ENCODE measurements around the gene TNFRSF14.
A peak's percentile ranks its signal among the peaks of the same experiment; 100 is the strongest.

TNFRSF14 gene

DNA sequence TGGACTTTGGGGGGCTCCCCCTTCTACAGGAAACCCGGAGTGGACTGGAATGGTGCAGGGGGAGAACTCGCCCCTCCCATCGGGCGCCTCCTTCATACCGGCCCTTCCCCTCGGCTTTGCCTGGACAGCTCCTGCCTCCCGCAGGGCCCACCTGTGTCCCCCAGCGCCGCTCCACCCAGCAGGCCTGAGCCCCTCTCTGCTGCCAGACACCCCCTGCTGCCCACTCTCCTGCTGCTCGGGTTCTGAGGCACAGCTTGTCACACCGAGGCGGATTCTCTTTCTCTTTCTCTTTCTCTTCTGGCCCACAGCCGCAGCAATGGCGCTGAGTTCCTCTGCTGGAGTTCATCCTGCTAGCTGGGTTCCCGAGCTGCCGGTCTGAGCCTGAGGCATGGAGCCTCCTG lies at the start of gene TNFRSF14:
TNFRSF14 (plus strand) TSS at position 95 of the 401 bp plus-strand sequence; CDS start at position 389, 294 bp downstream.
- peak; percentile 46 to 58 for DNase-seq (ENCODE audit: low read depth in 2 of 2)

DNA sequence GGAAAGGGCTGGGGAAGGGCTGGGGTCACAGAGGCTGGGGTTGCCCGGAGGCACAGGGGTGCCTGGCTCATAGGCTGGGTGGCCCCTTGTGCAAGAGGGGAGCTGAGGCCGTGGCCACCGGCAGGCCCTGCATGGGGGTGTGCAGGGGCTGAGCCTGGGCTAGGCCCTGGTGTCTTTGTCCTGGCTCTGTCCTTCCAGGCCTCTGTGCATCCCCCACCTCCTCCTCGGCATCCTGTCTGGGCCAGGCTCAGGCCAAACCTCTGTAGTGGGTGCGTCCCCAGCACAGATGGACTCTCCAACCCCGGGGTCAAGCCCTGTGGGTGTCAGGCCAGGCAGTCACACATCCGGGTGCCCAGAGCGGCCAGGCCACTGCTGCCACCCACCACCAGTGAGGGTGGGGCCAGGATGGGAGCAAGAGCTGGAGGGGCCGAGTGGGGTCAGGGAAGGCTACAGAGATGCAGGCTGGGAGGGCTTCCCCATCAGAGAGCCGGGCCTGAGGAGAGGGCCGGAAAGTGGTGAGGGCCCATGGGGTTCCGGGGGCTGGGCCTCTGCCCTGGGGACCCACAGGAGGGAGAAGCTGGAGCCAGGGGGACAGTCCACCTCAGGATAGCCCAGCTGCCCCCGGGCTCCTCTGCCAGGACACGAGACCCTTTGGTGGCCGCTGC lies 49.1 kb upstream of the TNFRSF14 start:
- no peak for DNase-seq (ENCODE audit: low read depth in 2 of 2)

DNA sequence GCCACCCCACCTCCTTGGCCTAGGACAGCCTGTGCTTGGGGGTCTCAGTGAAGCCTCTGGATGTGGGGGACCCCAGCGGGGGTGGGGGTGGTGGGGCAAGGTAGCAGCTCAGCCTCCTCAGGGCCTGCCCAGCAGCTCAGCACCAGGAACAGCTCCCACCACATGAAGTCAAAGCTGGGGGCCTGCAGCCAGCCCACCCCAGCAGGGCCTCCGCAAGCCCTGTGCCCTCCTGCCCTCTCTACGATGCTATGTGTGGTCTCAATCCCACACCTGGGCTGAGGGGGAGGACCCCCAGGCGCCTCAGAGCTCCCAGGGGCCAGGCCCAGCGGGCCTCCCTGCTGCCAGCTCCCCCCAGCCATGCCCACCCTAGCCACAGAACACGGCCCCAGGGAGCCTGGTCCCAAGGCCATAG lies 48.4 kb upstream of the TNFRSF14 start:
- DNase-seq (ENCODE audit: low read depth in 2 of 2), result no peak

DNA sequence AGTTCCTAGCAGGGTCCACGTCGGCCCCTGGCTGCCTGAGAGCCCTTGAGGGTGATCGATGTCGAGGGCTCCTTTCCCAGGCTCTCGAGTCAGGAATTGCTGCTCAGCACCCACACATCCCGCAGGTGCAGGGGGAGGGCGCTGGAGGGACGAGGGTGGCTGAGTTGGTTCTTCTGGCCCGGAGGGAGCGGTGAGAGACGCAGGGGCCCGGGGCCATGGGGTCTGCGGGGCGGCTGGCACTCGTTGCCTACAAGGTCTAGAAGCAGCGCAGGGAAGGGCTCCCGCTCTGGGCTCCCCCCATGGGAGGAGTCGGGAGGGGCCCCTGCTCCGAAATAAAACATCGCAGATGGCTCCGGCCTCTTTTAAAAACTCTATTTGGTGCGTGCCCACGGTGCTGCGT lies 48.0 kb upstream of the TNFRSF14 start:
- DNase-seq (ENCODE audit: low read depth in 2 of 2), result no peak

DNA sequence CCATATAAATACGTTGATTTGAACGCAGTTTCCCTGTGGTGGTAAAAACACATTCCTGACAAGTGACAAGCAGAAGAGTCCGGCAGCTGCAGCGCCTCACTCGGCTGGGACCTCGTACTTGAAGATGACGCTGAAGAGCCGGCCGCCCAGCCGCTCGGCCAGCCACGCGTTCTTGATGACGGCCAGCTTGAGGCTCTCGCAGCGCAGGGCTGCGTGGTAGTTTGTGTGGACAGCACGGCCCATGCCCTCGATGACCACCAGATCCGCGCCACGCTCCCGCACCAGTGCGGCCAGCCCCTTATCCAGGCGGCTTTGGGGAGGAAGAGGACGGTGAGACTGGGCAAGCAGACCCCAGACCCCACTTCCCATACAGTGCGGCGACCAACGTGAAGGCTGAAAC lies 47.4 kb upstream of the TNFRSF14 start:
- no peak for DNase-seq (ENCODE audit: low read depth in 2 of 2)

DNA sequence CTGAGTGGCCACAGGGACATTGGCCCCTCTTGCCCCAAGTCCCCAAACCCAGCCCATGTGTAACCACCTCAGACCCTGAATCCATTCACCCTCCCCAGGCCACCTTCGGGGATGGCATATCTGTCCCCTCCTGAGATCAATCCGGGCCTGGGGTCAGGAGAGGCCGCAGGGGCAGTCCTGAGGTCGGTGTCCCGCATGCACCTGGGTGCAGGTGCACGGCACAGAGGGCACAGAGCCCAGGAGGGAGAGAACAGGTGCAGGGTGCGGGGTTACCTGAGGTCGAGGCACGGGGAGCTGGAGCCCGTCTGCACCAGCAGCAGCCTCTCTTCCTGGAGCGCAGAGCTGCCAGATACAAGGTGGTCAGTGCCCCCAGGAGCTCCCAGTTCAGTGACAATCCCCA lies 46.6 kb upstream of the TNFRSF14 start:
- DNase-seq (ENCODE audit: low read depth in 2 of 2), result no peak

DNA sequence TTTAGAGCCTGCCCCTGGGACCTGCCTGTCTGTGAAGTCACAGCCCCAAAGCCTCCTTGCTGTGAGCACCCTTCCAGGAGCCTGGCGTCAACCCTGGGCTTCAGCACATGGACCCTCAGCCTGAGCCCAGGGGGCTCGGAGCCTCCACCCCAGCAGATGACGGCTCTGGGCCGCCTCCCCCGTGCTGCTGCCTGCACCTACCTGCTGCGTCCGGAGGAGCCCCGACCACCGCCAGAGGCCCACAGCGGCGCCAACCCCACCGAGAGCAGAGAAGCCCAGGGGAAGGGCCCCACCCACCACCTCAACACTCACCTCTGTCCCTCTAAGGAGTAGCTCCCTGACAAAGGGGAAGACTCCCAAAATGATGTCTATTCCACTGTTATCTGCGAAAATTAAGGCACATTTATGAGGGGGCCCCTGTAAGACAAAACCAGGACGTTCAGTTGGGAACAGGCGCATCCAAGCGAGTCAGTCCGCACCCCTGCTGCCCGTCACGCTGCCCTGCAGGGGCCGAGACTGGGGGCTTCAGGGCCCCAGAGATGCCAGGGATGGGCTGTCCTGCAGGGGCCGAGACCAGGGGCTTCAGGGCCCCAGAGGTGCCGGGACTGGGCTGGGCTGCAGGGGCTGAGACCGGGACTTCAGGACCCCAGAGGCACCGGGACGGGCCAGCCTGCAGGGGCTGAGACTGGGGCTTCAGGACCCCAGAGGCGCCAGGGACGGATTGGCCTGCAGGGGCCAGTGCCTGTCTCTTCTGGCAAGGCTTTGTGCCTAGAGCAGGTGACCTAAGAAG lies 45.6 kb upstream of the TNFRSF14 start:
- DNase-seq (ENCODE audit: low read depth in 2 of 2), result no peak

DNA sequence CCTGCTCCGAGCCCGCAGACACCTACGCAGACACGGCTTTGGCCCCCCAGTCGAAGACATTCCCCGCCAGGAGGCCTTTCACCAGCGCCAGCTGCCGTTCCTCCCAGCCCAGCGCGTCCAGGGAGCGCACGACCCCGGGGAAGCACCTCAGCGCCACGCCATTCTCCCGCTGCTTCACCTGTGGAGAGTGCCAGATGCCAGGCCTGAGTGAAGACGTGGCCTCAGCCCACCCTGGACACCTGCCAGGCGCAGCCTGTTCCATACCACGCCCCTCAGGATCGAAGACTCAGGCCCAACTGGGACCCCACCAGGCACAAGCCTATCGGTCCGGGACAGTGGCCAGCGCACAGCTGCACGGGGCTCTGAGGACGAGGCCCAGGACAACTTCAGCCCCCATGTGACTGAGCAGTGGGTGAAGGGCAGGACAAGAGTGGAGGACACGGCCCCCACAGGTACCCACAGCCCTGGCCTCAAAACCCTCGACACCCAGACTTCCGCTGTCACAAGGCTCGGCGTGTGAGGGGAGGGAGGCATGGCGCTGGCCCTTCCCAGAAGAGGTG lies 43.2 kb upstream of the TNFRSF14 start:
- DNase-seq (ENCODE audit: low read depth in 2 of 2), result no peak

DNA sequence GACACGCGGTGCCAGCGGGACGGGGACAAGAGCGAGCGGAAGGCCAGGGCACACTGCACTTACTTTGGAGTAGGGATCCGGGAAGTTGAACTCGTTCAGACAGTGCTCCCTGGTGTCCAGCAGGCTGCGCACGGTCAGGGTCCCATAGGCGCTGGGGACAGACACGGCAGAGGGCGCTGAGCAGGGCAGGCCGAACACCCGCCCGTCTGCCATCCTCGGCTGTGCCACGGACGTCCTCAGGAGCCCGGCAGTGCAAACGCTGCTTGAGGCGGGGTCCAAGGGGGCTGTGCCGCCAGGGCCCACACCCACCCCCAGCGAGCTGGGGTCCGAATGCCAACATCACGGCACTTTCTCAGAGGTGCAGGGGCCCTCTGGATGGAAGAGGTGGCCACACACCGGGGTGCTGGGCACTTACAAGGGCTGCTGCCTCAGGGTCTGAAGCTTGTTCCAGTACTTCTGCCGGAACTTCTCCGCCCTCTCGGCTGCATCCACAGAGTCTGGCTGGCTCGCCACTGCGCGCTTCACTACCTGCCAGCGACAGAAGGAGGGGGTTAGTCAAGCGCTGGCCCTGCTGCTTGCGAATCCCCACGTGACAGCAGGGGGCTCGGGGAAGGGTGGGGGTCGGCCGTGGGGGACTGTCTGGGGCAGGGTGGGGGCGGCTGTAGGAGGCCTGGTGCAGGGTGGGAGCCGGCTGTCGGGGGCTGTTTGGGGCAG lies 42.1 kb upstream of the TNFRSF14 start:
- no peak for DNase-seq (ENCODE audit: low read depth in 2 of 2)

DNA sequence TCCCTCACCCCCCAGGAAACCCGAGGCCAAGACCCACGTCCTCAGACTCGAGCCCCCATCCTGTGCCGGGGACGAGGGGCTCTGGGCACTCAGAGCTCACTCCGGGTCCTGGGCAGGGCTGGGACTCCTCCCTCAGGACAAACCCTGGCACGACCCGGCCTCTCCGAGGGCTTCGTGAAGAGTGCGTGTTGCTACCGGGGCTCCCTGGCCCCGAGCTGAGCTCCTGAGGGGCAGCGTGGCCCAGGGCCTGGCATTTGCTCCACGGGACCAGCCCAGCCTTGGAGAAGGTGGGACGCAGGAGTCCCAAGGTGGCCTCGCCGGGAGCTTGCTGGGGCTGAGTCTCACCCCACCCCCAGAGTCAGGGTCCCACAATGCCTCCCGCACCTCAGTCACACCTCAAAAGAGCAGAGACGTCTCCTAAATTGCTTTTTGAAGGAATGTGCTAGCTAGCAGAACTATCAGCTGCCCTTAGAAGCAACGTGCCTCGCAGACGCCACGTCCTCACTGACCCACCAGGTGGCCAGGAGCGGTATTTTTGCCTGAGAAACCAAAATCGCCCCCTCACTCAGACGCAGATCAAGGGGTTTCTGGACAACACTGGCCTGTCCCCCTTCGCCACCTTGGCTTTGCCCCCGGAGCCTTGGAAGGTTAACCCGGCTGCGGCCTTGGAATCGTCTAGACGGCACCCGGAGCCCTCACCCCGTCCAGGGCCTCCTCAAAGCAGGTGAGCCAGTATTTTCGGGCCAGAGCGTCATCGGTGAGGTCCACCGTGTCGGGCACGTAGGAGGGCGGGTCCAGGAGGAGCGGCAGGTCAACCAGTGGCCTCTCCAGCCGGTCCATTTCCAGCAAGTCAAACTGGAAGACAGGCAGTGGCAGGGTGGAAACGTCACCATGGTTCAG lies 41.1 kb upstream of the TNFRSF14 start:
- no peak for DNase-seq (ENCODE audit: low read depth in 2 of 2)

DNA sequence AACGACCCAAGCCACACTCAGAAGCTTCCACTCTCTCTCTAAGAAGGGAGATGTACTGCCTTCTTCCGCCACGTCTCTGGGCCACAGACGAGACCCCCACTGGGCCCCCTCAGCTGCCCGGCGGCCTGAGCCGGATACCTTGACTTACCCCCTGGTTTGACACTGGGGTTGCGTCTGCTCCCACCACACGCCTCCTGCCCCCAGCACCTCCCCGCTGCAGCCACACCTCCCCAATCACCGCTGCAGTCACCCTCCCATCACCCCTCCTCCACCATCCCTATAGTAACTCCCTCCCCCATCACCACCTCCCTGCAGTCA lies 40.4 kb upstream of the TNFRSF14 start:
- no peak for DNase-seq (ENCODE audit: low read depth in 2 of 2)

DNA sequence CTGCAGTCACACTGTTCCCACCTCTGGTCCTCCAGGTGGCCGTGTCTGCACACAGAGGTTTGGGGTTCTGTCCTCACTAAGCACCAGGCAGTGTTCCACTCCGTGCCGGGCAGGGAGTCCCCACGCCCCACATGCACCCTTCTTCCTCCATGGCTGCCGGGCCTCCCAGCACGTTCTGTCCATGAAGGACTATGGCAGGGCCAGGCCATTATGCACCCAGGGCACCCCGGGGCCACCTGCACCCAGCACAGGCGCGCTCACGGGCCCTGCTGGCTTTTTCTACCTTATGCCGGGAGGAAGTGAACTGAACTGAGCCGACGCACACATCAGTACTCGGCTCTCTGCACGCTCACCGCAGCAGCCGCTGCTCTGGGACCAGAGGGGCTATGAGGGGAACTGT lies 40.0 kb upstream of the TNFRSF14 start:
- no peak for DNase-seq (ENCODE audit: low read depth in 2 of 2)

DNA sequence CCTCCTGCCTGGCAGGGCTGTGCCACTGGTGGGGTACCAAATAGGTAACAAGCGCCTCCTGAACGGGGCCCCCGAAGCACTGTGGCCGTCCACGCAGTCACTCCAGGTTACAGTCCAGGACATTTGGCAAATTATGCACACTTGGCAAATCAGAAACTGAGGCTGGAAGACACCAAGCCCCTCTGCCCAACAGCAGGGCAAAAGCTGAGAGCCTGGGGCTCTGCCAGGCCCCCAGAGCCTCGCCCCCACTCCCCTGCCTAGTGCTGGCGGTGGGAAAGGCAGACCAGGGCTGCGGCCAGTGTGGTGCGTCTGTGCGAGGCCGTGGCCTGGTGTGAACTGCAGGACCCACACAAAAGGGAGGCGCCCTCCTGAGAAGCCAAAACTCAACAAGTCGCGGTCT lies 39.2 kb upstream of the TNFRSF14 start:
- no peak for DNase-seq (ENCODE audit: low read depth in 2 of 2)

DNA sequence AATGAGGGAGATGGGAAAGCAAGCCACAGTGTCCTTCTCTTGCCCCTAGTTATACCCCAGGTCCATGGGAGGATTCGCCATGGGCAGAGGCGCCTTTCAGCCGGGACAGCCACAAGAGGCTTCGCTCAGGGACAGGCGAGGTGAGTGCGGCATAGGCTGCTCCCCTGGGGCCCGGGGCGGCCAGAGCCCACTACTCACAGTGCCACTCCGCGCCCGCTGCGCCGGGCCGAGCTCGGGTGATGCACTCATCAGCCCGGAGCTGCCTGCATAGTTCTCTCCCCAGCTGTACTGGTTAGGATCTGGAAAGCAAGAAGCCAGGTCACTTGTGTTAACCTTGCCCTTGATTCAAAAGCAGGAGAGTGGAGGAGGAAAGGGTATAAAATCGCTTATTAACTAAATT lies 38.2 kb upstream of the TNFRSF14 start:
- DNase-seq (ENCODE audit: low read depth in 2 of 2), result no peak

DNA sequence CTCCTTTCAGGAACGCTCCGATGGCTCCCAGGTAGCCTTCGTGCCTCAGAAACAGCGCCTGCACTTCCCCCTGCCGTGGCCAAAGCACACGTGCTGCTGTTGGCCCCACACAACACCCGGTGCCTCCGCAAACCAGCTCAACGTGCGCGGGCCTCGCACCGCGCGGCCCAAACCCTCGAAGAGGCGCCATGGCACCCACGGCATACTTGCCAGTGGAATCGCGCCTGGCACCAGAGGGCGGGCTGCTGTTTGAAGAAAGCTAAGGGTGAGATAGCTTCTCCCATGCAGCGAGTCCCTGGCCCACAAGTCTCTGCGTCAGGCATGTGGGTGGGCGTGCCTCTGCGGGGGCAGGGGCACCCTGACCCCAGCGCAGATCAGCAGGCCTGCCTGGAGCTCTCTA lies 37.6 kb upstream of the TNFRSF14 start:
- DNase-seq (ENCODE audit: low read depth in 2 of 2), result no peak

DNA sequence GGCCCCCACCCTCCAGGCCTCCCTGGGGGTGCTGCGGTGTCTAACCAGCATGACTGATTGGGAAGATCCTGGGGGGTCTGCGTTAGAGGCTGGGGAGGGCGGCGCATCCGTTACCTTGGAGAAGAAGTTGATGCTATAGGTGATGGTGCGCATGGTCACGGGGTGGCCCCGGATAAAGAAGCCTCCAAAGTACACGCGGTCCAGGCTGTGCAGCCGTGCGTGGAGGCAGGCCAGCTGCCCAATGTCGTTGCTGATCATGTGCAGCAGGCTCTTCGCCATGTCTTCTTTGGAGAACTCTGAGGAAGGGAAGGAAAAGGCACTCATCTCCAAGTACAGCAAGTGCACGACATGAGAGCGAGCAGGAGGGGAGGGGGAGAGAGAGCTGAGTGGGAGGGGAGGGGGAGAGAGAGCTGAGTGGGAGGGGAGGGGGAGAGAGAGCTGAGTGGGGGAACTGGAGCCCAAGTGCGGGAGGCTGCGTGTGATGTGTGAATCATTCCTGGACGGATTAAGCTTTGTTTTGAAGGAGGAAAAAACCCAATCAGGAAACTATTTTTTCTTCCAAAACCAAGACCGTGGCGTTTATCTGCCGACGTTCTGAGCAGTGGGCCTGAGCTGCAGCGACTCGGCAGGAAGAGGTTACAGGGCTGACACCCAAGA lies 37.0 kb upstream of the TNFRSF14 start:
- no peak for DNase-seq (ENCODE audit: low read depth in 2 of 2)

DNA sequence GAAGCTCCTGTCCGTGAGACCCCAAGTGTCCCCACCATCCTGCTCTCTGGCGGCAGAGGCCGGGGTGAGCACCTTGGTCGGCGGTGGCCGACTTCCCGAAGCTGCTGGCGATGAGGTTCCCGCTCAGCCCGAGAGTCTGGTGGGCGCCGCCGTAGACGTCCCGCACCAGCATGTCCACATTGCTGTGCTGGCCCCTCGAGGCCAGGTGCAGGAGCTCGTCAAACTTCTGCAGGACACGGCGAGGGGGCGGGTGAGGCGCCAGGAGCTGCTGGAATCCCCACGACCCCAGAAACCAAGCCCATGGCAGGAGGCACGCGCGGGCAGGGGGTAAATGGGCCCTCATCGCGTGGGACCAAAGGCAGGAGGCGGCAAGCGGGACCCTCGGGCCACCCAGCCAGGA lies 36.4 kb upstream of the TNFRSF14 start:
- DNase-seq (ENCODE audit: low read depth in 2 of 2), result no peak

DNA sequence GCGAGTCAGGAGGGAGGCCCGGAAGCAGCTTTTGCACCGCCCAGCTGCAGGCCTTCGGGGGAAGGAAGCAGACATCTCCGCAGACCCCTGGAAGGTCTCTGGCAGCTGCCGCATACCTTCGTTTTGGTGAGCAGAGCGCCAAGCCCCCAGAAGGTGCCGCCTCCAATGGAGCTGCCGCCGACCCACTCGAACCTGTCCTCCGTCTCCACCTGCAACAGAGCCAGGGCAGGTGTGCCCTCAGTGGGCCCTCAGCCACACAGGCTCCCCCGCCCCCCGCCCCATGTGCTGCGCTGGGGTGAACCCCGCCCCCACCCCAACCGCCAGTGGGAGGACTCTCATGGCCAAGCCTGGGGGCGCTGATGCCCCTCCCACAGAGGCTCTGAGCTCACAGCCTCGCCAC lies 36.0 kb upstream of the TNFRSF14 start:
- DNase-seq (ENCODE audit: low read depth in 2 of 2), result no peak

DNA sequence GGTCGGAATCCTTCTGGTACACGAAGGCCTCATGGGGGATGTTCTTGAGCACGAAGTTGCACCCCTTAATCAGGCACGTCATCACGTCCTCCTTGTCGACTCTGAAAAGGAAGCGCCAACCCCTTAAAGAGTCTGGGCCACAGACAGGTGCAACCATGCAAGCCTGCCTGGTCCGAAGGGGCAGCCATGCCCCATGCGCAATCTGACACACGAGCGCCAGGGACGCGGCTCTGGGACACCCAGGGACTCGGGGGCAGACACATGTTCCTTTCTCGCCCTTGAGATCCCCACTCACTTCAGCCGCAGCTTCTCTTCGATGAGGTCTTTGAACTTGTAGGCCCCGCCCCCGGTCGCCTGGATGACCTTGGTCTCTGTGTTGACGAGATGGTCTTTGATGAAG lies 35.4 kb upstream of the TNFRSF14 start:
- no peak for DNase-seq (ENCODE audit: low read depth in 2 of 2)

DNA sequence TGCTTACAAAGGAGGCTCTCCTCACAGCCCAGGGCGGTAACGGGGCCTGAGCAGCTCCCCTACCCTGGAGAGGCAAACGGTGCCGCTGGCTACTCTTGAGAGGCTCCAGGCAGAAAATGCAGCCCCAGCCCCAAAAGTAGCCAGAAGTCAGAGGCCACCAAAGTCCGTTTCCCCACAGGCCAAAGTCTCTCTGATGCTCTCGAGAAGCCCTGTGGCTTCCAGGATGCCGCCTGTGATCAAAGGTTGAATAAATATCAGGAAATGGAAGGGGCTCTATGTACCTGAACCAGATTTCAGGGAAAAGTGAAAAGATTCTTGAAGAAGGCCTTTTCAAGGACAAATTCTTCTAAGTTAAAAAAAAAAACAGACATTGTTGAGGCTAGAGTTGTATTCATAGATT lies 33.9 kb upstream of the TNFRSF14 start:
- DNase-seq (ENCODE audit: low read depth in 2 of 2), result no peak

Measured in stimulated activated CD8-positive, alpha-beta memory T cell treated with anti-CD3 and anti-CD28 coated beads, Interleukin-2, amount 100 ng/mL, for 48 hours (primary cell).